ENCODE measurements around the gene SLC2A13.

DNA sequence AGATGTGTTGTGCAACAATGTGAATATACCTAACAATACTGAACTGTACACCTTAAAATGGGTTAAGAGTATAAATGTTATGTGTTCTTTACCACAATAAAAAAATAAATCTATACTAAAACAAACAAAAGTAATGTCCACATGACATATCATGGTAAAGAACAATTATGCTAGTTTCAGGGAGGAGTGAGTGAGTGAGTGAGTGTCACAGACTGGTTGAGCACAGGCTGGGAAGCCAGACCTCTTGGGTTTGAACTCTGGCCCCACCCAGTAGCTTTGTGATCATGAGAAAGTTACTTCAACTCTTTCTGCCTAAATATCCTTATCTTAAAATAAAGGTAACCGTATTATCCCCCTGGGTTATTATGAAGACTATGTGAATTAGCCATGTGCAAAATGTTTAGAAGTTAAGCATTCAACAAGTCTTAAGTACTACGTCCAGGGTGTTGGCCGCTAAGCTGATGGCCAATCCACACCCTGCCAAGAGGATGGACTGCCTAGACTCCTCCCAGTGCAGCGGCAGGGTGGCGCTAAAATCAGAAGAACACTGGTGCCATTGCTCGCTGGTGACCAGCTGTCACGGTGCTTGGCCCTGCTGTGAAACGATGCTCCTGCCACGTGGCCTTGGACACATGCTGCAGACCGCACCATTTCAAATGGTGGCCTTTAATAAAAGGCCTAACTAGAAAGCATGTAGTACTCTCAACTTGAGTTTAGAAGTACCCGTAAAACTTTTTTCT lies 7.3 kb downstream of the SLC2A13 start:
- TF ChIP-seq CTCF (IDR thresholded peaks at IDR 0.05) (no peak), POLR2A (IDR thresholded peaks at IDR 0.05) (no peak)

All from body of pancreas (tissue), 4 donors.